Myocyte (in vitro differentiated cells): ENCODE results near the gene SPRY2. TPM values are rescaled to one million over a fixed set of nuclear protein-coding genes. Genes with fewer than 3 reads are reported as not detected.

Experiments
- DNase-seq: peaks from one replicate; pipeline ENCODE4 v3.0.0-alpha.2; 2012; ENCODE audit warnings: low read depth
- polyA plus RNA-seq: library from polyadenylated mRNA; unstranded; fragments of >200 nt; gene quantifications from one replicate; pipeline ENCODE4 v1.2.1, GENCODE V29; 2012; ENCODE audit warnings: missing spikeins
- total RNA-seq: library from RNA; depleted of rRNA; stranded (reverse); fragments of >200 nt; gene quantifications from 2 replicates; pipeline ENCODE4 v1.2.3, GENCODE V29; 2014

Gene SPRY2, protein sequence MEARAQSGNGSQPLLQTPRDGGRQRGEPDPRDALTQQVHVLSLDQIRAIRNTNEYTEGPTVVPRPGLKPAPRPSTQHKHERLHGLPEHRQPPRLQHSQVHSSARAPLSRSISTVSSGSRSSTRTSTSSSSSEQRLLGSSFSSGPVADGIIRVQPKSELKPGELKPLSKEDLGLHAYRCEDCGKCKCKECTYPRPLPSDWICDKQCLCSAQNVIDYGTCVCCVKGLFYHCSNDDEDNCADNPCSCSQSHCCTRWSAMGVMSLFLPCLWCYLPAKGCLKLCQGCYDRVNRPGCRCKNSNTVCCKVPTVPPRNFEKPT
- 27.2 and 49.8 TPM in 2 replicates for total RNA-seq
- polyA plus RNA-seq = 38.6 TPM

DNA sequence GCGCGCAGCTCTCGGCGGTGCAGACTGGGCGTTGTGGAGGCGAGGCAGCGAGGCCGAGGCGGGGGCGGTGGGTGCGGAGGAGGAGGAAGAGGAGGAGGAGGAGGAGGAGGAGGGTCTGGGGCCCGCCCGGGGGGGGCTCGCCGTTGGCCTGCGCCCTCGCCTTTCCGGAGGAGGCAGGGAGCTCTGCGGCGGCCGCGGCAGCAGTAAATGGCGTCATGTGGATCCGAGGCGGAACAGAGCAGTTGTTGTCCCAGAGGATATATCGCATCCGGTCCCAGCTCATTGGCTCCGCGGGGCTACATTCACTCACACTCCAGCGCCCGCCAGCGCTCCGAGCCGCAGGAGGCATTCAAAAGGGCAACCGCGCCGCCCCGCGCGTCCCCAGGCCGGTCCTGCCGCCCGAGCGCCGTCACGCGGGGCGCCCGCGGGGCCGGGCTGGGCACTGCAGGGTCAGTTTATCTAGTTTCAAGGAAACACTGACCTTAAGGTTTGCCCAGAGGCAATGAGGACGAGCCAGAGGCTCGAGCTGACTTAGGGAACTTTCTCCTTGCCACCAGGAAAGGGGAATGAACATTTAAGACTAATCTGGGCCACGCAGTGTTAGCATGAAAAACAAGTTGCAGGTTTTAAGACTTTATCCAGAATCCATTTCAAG is at the start of gene SPRY2:
SPRY2 (minus strand) TSS at position 26 of the 655 bp plus-strand sequence. CDS start 3,421 bp downstream, outside the sequence.
- peak; percentile 98 for DNase-seq

DNA sequence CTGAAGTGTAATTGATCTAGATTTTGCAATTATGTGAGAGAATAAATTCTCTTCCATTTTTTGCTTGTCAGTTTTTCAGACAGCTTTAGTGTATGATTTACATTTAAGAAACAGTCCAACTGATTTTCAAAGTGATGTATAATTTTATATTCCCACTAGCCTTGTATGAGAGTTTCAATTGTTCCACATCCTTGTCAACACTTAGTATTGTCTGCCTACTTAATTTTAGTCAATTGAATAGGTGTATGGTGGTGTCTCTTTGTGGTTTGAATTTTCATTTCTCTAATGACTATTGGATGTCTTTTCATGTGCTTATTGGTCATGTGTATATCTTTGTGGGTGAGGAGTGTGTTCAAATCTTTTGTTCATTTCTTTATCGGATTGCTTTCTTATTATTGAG is 49.4 kb upstream of the SPRY2 start:
- no peak for DNase-seq

DNA sequence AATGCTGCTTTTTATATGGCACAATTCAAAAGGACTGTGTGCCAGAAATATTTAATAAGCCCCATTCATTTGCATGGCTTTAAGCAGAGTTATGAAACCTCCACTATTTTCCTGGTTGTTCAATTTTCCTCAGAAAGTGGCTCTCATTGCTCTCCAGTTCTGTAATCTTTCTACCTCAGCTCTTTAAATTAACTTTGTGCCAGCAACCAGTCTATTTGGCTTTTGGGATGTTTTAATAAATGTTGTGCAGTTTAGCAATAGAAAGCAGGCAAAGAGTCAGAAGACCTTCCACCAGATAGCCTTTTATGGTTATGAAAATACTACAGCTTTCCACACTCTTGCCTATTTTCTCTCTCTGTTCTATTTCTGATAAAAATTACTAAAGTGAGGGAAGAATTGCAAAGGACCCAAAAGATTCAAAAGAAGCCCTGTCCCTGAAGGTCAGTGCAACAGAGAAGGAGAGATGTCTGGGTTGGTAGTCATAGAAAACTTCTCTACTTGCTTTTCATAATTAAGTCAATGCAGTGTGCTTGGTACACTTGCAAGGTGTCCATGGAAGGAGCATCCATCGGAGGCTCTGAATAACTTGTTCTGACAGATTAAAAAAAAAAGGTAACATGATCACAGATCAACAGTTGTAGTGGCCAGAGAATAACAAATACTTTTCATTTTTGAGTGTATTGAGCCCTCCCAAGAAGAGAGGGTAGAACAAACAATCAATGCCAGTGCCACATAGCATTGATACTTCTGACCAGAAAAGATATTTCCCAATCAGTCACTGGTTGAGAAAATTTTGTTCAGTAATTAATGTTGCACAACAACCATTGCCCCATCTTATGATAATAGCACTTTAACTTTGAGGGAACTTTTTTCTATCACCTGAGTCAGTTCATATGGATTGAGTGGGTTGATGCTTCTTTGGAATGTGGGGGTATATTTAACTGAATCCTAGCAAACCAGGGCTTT is 48.4 kb upstream of the SPRY2 start:
- DNase-seq = no peak

DNA sequence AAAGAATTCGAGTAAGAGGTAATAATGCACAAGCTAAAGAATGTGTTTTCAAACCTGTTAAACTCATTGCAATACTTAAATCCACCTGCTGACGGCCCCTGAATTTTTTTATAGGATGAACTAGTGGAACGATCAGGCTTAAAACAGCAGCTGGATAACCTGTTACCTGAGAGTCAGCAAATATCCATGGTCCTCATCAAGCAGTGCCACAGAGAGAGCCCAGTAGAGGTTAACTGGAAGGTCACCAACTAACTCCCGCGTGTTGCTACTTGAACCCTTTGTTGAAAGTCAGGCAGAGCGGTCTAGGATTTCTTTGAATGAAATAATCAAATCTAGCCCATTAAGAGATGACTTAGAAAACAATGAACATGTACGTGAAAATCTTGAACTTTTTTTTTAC is 47.6 kb upstream of the SPRY2 start:
- no peak for DNase-seq

DNA sequence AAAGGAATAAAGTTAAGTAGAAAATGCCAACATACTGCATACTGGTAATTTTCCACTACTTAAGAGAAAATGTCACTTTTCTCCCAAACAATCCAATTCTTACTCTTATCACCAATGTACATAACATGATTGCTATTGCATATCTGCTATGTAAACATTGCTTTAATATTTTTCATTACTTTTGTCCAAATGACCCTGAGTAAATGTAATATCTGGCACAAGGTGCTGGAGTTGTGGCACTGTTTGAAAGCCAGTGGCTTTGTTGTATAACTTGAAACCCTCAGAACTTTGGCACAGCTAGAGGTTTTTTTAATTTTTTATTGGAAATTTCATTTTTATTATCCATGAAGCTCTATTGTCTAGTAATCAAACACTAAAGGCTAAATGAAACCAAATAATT is 45.7 kb upstream of the SPRY2 start:
- DNase-seq = no peak

DNA sequence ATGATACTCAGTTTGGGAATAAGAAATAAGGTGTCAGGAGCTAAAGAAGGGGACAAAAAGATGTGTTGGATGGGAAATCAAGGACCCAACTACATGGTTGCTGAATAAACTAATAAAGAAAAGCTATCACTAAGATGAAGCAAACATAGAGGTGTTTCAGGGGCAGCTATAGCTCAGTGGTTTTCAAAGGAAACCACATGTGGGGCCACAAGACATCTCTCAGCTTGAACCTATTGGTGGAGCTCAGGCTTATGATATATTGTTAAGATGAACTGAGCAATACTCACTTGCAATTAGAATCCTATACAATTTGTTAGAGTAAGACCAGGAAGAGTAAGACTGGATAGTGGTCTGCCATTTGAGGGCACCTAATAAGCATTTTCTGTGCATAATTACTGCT is 45.1 kb upstream of the SPRY2 start:
- DNase-seq = no peak

DNA sequence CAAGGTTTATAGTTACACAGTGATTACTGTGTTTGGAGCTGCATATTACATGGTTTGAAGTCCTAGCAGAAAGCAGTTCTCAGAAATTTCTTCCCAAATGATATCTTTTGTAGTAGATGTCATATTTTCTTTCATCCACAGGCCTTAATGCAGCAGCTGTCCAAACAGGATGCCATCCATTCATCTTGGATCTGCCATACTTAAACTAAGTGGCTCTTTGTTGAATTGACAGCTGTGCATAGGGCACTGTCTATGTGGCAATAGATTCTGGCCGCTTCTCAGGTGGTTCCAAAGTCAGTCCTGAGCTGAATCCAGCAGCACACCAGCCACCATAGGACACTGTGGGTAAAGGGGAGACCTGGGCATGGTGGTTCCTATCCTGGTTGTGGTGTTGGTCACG is 41.6 kb upstream of the SPRY2 start:
- peak; percentile 59 for DNase-seq

DNA sequence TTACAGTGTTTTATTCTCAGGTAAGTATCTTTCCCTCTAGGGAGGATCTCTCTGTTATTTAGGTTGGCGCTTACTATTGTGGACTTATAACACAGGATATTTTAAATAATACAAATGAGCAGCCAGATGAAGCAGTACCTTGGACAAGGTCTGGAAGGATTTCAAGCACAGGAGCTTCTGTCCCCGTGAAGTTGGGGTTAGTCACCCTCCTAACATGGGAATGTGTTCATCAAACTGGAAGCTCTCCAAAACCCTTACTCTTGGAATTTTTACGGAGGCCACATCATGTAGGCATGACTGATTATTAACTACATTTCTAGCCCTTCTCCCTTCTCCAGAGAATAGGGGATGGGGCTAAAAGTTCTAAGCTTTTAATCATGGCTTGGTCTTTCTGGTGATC is 38.3 kb upstream of the SPRY2 start:
- DNase-seq = peak; percentile 74

DNA sequence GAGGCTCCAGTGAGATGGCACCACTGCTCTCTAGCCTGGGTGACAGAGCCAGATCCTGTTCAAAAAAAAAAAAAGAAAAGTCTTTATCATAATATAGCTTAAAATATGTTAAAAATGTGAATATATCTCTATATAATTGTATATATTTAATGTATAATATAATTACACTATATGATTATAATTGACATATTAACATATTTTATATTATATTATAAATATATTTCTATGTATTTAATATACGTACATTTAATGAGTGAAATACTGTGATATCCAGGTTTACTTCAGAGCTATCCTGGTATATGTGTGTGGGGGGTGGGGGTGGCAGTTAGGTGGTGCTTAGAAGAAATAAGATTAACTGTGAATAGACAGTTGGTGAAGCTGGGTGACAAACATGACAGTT is 35.6 kb upstream of the SPRY2 start:
- no peak for DNase-seq

DNA sequence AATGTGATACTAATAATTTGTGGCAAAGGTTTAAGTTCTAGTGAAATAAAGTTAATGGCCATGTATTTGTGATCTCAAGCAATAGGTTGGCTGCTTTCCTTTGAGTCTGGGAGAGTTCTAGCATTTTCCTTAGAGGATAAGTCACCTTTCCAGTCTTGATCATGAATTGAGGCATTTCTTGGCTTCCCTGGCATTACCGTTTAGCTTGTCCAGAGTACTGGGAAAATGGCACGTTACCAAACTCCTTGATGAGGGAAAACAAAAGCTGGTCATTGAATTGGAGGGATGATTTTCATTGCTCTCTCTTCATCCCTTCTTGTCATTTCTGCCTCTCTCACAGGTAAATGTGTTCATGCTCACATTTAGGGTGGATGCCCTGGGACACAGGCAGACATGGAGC is 34.0 kb upstream of the SPRY2 start:
- no peak for DNase-seq

DNA sequence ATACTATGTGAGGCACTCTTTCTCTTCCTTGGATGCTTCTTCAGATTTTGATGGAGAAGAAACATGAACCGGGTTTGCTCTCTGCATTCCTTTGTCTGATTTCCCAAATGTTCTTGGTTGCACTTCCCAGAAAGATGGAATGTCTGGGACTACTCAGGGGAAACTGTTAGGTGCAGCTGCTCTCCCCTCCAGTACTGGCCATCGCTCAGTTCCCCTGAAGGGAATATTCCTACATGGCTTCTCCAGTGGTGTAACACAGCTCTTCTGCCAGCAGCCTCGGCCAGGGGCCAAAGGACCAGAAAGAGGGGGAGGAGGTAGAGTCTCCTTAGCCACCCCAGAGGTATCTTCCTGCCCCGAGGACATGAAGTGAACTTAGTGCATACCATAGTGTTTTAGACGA is 33.5 kb upstream of the SPRY2 start:
- peak; percentile 38 for DNase-seq

DNA sequence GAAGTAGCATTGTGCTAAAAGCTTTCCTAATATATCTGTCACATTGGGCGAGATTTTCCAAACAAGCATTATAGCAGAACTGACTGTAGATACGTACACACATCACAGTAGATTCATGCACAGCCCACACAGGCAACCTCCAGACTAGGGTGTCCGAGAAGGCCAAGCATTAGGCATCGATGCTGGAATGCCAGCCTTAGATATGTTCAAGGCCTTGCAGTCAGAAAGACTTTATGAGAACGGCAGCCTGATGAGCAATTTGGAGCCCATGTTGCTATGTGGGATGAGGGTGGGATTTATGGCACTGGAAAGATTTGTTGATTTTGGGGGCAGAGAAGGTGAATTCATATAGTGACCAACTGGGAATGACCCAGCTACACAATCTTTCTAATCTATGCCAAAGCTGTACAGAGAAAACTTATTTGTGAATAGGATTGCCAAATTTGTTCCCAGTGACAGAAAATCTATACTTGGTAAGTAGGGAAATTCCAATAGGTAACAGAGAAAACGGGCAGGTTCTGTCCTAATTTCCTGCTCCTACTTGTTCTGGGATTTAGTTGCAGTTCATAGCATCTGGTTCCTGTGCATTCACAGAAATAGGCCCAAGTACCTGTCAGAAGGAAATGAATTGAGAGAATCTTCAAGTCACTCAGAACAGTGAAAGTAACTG is 31.0 kb upstream of the SPRY2 start:
- DNase-seq = no peak

DNA sequence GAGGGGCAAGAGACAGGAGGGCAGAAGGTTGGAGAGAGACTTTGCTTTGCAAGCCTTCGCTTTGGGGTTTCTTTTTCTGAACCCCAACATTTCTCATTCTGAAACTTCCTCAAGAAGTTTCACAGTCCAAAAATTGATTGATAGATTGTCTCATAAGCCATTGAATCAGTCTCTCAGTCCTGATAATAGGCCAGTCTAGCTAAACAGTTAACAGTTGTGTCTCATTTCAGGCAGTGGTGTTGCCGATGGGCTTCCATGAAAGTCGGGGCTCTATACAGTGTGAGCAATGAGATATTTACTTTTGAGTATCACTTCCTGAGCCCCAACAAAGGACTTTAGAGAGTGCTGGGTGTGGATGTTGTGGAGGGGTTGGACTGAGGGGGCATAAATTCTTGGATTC is 26.5 kb upstream of the SPRY2 start:
- no peak for DNase-seq

DNA sequence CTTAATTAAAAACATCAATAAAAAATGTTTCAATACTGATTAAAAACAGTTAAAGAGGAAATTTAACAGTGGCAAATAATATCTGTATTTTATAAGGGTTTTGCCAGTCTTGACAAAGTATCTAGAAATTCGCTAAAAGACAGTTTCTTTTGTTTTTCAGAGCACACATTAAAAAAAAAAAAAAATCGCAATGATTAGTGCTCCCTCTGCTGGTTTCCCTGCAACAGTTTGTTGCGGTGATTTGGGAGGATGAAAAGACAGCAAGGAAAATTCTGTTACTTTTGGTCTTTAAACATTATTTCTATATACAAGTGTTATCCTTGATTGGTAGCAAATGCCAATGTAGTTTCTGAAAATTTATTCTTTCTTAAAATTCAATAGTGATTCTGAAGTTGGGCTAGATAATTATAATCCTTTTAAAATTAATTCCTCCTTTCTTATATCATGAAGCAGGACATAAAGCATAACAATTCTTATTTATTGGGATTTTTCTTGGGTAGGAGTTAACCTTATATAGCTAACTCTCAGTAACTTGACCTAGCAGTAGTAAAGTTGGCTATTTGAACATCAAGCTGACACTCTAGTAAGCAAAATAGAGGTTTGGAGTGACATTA is 23.1 kb upstream of the SPRY2 start:
- peak; percentile 52 for DNase-seq

DNA sequence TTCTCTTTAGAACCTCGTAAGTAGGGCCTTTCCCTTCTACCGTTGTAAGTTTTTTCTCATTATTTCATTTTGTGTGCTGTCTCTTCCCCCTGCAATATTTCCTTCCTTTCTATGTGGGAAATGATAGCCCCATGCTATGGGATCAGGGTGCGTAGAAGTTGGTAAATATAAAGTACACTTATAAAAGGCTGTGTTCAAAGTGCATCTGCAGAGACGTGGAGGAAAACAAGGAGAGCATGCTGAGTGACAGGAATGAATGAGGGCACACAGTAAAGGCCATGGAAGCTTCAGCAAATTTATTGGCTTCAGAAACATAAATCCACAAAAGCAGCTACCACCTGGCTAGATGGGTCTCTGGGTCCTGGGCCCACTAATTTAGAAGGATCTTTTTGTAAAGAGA is 21.6 kb upstream of the SPRY2 start:
- DNase-seq = no peak

DNA sequence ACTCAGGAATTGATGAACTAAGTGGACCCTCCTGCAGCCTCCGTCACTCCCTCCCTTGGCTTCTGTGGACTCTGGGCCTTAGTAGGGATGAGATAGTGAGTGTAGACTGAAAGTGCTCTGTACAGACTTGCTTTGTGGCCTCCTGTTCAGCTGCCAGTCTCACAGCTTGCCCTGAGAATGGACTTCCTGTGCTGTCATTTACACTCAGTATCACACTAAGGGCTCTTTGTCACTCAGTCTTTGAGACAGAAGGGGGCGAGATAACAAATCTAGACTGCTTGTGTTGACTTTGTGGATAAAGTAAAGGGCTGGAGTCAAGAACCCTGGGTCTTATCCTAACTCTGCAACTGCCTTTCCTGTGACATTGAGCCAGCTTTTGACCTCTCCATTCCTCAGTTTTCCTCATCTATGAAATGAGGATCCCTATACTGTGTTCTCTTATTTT is 21.0 kb upstream of the SPRY2 start:
- DNase-seq = peak; percentile 25

DNA sequence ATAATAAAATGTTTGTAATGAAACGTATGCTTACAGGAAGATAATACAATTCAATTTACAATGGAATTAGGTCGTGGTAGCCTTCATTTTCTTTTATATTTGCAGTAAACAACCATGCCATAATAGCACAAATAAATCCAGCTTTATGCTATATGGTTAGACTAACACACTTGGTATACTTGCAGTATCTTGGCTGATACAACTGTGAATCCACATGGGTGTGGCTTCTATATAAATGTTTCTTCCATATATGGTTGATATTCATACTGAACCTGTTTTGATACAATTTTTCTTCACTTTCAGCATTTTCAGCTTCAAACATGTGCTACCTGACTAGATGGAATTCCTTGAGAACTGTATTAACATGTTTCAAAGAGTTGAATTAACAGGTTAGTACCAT is 20.4 kb upstream of the SPRY2 start:
- DNase-seq = no peak

DNA sequence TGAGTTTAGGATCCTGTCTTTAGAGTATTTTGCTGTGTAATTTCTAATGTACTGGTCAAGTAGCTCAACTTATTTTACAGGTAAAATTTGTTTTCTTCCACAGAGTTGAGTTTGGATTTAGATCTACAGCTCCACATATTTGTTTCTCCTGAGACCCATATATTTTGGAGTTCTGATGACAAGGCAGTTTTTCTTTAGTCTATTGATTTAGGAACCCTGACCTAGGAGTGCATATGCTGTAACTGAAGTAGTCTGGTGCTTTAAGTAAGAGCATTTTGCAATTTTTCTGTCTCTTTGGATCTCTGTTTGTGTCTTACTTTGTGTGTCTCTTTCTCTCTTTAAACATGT is 19.5 kb upstream of the SPRY2 start:
- no peak for DNase-seq

DNA sequence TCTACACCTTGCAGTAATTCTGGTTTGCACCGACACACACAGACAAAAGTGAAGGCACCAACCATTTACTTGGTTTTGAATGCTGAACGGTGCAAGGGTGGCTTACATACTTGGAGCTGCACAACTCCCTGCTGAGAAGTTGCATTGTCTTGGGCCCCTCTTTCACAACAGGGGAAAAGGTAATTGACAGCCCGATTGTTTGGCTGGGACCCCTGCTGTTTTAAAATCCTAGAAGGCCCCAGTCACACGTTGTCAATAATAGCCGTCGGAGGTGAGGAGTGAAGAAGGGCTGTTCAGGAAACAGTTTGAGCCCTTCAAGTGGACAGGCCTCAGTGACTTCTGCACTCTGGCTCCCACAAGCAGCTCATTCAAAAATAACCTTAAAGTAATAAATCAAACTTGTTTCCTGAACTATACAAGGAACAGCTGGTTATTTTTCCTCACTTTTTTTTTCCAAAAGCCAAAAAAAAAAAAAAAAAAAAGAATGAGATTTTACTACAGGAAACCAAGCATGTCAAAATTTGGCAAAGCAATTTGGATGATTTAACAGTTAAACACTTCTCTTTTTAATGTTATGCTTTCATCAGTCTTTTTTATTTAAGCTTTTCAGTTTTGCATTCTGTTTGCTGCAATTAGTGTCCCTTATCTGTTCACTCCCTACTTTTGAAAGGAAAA is 19.0 kb upstream of the SPRY2 start:
- DNase-seq = peak; percentile 48

DNA sequence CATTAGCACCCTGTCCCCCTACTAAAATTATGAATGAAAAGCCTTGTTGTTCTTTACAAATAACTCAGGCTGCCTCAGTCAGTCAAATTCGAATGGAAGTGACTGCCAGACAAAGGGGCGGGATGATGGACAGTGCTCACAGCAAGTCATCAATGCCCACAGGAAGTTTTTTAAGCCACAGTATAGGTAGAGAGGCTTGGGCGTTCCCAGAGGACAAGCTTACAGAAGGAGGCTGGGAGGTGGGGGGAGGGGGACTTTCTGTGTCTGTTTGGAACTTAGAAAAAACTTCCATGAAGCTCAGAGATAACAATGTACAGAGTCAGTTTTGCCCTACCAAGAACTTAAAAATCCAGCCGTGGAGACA is 18.5 kb upstream of the SPRY2 start:
- no peak for DNase-seq
